ENCODE measurements around the gene UEVLD. TPM values are rescaled to one million over a fixed set of nuclear protein-coding genes. Genes with fewer than 3 reads are reported as not detected.

UEVLD gene
- total and polyA plus RNA-seq, 4 donors = 5.7 to 15.5 (median 6.7) TPM

- Histone ChIP-seq H3K4me3 (ENCODE audit: low read depth in 1 of 3, low read length in 3 of 3) (no peak overlapping the region), H3K27ac (ENCODE audit: low read depth in 1 of 2, low read length in 2 of 2) (no peak overlapping the region), H3K36me3 (ENCODE audit: control insufficient read depth in 4 of 4, insufficient read depth in 3 of 4, low read depth in 1 of 4, low read length in 3 of 4) (no peaks in the 10 kb centered on the region), H3K4me1 (ENCODE audit: control insufficient read depth in 4 of 4, insufficient read depth in 4 of 4, low read length in 3 of 4) (peaks cover 0 to 3% (median 1%) of the 10 kb centered on the region in 4 donors), H3K27me3 (ENCODE audit: control insufficient read depth in 4 of 4, insufficient read depth in 4 of 4, low read length in 3 of 4) (no peaks in the 10 kb centered on the region), H3K9me3 (ENCODE audit: control insufficient read depth in 4 of 4, low read length in 3 of 4) (no peaks in the 10 kb centered on the region), H3K9ac (ENCODE audit: low read depth in 1 of 2, low read length in 2 of 2) (no peak overlapping the region)
- 99% methylated on average over 2 of the region's 2 CpGs for WGBS
- TF ChIP-seq EGR1 (IDR thresholded peaks at IDR 0.05; ENCODE audit: low read depth in 2 of 2) = no peak
- DNase-seq (ENCODE audit: low spot score) = no peak
Observed at GRCh38 chr11:18623707-18624106, 35.2 kb upstream of the UEVLD start.

- WGBS = 52% methylated on average over 5 of the region's 5 CpGs
- Histone ChIP-seq H3K9ac (ENCODE audit: low read depth in 1 of 2, low read length in 2 of 2) (no peak overlapping the region), H3K9me3 (ENCODE audit: control insufficient read depth in 4 of 4, low read length in 3 of 4) (no peaks in the 10 kb centered on the region), H3K4me3 (ENCODE audit: low read depth in 1 of 3, low read length in 3 of 3) (no peak overlapping the region), H3K27ac (ENCODE audit: low read depth in 1 of 2, low read length in 2 of 2) (no peak overlapping the region), H3K36me3 (ENCODE audit: control insufficient read depth in 4 of 4, insufficient read depth in 3 of 4, low read depth in 1 of 4, low read length in 3 of 4) (peaks cover 11 to 25% (median 16%) of the 10 kb centered on the region in 4 donors), H3K4me1 (ENCODE audit: control insufficient read depth in 4 of 4, insufficient read depth in 4 of 4, low read length in 3 of 4) (peaks cover 4 to 9% (median 6%) of the 10 kb centered on the region in 4 donors), H3K27me3 (ENCODE audit: control insufficient read depth in 4 of 4, insufficient read depth in 4 of 4, low read length in 3 of 4) (no peaks in the 10 kb centered on the region)
- no peak for DNase-seq (ENCODE audit: low spot score)
- TF ChIP-seq ZBTB33 (IDR thresholded peaks at IDR 0.05) = no peak
Observed at GRCh38 chr11:18618342-18619025, 29.9 kb upstream of the UEVLD start.

- Histone ChIP-seq H3K36me3 (ENCODE audit: control insufficient read depth in 4 of 4, insufficient read depth in 3 of 4, low read depth in 1 of 4, low read length in 3 of 4) (peaks cover 11 to 28% (median 16%) of the 10 kb centered on the region in 4 donors), H3K4me1 (ENCODE audit: control insufficient read depth in 4 of 4, insufficient read depth in 4 of 4, low read length in 3 of 4) (peaks cover 4 to 9% (median 6%) of the 10 kb centered on the region in 4 donors), H3K9me3 (ENCODE audit: control insufficient read depth in 4 of 4, low read length in 3 of 4) (no peaks in the 10 kb centered on the region), H3K27me3 (ENCODE audit: control insufficient read depth in 4 of 4, insufficient read depth in 4 of 4, low read length in 3 of 4) (no peaks in the 10 kb centered on the region), H3K9ac (ENCODE audit: low read depth in 1 of 2, low read length in 2 of 2) (no peak overlapping the region), H3K27ac (ENCODE audit: low read depth in 1 of 2, low read length in 2 of 2) (no peak overlapping the region), H3K4me3 (ENCODE audit: low read depth in 1 of 3, low read length in 3 of 3) (no peak overlapping the region)
- no peak for DNase-seq (ENCODE audit: low spot score)
- WGBS = 75% methylated on average over 10 of the region's 10 CpGs
- TF ChIP-seq HNF4A (conservative IDR thresholded peaks at IDR 0.05) (no peak), ATF3 (IDR thresholded peaks at IDR 0.05) (no peak), JUND (IDR thresholded peaks at IDR 0.05) (no peak), GABPA (IDR thresholded peaks at IDR 0.05 in 1 of 2, conservative IDR thresholded peaks at IDR 0.05 in 1 of 2) (no peak), FOXA1 (IDR thresholded peaks at IDR 0.05) (no peak), NR2F2 (IDR thresholded peaks at IDR 0.05) (no peak), EGR1 (IDR thresholded peaks at IDR 0.05; ENCODE audit: low read depth in 2 of 2) (no peak), HNF4G (IDR thresholded peaks at IDR 0.05) (no peak), CTCF (IDR thresholded peaks at IDR 0.05; ENCODE audit: low read depth, low read length, missing input control) (no peak), REST (IDR thresholded peaks at IDR 0.05) (no peak), RXRA (IDR thresholded peaks at IDR 0.05) (no peak), FOXA2 (IDR thresholded peaks at IDR 0.05) (no peak), SP1 (IDR thresholded peaks at IDR 0.05) (no peak), ZBTB33 (IDR thresholded peaks at IDR 0.05) (no peak), RAD21 (IDR thresholded peaks at IDR 0.05) (no peak), TAF1 (conservative IDR thresholded peaks at IDR 0.05) (no peak), YY1 (IDR thresholded peaks at IDR 0.05) (no peak)
Observed at GRCh38 chr11:18617688-18618341, 29.3 kb upstream of the UEVLD start.
